GM21528 (cell line): Measurements from ENCODE around the gene GLI2.

Source experiments
- ATAC-seq: cut with Tn5 transposase; IDR thresholded peaks from one replicate; pipeline ENCODE4 v1.9.1; 2021; ENCODE audit warnings: mild to moderate bottlenecking, moderate library complexity; ENCODE audit not compliant: unreplicated experiment, low FRiP score

Gene GLI2

GRCh38 chr2:120735746-120736170, at the start of gene GLI2:
TSS of gene GLI2 (plus strand) at chr2:120735868. CDS start at chr2:120797321, 61,453 bp downstream.
- no peak for ATAC-seq

DNA sequence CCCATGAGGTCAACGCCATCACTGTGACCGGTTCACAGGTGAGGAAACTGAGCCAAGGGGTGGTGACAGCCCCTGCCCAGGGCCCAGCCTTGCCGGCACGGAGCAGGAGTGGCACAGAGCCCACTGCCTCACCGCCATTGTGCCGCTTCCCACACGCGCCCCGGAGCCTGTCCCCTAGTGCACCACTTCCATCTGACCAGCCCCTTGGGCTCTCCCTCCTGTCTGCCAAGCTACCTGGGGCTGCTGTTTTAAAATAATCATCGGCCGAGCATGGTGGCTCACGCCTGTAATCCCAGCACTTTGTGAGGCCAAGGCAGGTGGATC, 49.7 kb upstream of the GLI2 start:
- no peak for ATAC-seq

DNA sequence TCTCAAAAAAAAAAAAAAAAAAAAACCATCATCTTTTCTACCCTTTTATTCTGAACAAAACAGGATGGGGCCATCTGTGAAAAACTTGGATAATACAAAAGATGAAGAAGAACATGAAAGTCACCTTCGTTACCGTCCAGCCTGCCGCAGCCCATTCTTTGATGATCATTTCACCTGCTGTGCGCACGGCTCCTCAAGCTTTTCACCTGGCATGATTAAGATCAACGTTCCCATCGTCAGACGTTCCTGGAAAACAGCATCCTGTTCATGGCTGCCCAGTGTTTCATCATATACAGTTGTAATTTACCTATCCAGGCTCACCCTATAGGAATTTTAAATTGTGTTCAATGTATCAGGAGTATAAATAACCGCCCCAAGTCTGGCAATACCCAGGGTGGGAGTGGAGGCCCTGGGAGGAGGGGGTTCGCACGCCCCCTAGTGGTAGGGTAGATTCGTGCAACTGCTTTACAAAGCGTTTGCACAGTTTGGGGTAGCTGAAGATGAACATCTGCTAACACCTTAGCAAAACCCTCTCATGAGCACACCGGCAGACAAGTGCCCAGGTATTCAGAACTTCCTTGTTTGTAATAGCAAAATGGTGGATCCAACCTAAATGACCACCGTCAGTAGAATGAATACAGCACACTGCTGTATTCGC, 49.0 kb upstream of the GLI2 start:
- no peak for ATAC-seq

- no peak for ATAC-seq
These were observed 48.5 kb upstream of the GLI2 start for GRCh38 chr2:120687210-120687609.

DNA sequence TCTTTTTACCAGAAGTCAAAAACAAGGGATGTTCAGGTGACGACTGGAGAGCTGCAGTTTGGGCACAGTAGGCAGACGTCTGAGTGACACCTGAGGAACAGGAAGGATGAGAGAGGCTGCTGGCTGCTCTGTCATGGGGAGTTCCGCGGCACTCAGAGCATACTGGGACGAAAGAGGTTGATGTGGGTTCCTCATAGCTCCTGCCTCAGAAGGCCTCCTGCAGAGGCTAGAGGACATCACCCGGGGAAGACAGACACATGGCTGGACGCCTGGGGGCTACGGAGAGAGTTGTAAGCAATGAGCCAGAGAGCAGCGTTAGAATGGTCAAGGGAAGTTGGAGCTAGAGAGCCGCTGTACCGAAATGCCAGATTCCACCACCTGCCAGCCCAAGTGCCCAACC, 45.1 kb upstream of the GLI2 start:
- ATAC-seq: no peak

DNA sequence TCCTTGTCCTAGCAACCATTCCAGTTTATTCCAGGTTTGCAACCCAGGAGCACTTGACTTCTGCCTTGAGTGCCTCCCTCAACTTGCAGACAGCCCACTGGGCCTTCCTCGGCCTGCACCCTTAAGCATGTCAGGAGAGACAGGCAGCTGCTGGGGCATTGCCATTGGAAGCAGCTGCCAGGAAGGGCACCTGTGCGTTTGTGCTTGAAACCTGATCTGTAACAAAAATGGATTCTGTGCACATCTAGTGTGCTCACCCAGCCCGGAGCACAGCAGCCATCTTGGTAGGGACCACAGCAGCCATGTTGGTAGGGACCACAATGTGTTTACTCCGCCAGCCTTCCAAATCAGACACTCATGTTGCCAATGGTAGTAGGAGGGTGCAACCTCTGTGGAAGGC, 44.3 kb upstream of the GLI2 start:
- ATAC-seq: no peak

DNA sequence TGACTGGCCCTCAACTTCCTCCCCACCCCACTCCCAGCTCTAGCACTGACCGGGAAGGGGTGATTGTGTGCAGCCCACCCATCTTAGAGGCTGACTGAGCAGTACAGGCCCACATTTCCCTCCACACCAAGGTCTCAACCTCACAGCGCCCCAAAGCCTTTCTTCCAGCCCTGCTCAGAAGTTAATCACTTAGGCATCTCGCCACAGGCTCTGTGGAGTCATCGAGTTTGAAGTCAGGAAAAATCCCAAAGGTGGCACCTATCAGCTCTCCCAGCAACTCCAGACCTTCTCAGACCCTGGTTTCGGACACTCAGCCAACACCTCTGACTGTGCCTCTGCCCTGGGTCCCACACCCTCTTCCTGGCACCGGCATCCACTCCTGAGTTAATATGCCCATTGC, 43.0 kb upstream of the GLI2 start:
- ATAC-seq: no peak

- no peak for ATAC-seq
These were observed 42.5 kb upstream of the GLI2 start for GRCh38 chr2:120693121-120693520.

GRCh38 chr2:120694034-120694433, 41.6 kb upstream of the GLI2 start:
- ATAC-seq: no peak

DNA sequence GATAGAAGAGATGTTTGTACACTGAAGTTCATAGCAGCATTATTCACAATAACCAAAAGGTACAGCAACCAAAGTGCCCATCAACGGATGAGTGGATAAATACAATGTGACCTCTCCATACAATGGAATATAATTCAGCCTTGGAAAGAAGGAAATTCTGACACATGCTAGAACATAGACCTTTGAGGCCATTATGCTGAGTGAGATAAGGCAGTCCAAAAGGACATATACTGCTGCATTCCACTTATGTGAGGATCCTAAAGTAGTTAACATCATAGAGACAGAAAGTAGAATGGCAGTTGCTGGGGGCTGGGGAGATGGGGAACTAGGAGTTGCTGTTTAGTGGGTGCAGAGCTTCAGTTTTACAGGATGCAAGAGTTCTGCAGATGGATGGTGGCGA, 38.2 kb upstream of the GLI2 start:
- no peak for ATAC-seq

GRCh38 chr2:120699292-120699691, 36.4 kb upstream of the GLI2 start:
- ATAC-seq: no peak

- ATAC-seq: no peak
These were observed 35.0 kb upstream of the GLI2 start for GRCh38 chr2:120700659-120701058.

- ATAC-seq: no peak
These were observed 34.6 kb upstream of the GLI2 start for GRCh38 chr2:120701096-120701495.

GRCh38 chr2:120701499-120701898, 34.2 kb upstream of the GLI2 start:
- ATAC-seq: no peak

- no peak for ATAC-seq
These were observed 33.6 kb upstream of the GLI2 start for GRCh38 chr2:120702061-120702460.

GRCh38 chr2:120702801-120703200, 32.9 kb upstream of the GLI2 start:
- no peak for ATAC-seq

DNA sequence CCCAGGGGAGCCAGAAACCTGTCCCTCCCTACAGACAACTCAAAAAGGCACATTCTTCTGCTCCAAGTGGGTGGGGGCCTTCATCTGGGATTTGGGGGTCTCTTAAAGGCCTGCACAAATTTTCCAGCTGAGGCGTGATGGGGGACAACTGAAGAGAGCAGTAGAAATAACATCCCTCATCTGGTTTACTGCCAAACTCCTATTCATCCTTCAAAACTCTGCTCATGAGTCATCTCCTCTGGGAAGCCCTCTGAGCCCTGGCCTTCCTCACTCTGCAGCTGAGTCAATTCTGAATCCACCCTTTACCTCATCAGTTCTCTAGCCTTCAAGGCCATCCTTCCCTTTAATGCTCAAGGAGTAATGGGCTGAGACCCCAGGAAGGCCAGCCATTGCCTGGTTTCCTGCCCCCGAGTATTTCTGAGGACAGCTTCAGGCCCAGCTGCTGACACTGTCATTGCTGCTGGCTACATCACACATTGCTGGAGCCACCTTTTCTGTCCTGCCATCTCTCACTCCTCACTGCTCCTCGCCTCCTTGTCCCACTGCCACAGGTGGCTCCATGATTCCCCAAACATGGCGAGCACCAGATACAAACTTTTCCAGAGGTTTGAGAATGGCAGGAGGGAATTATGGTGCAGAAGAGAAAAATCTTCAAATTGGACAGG, 32.2 kb upstream of the GLI2 start:
- ATAC-seq: no peak

DNA sequence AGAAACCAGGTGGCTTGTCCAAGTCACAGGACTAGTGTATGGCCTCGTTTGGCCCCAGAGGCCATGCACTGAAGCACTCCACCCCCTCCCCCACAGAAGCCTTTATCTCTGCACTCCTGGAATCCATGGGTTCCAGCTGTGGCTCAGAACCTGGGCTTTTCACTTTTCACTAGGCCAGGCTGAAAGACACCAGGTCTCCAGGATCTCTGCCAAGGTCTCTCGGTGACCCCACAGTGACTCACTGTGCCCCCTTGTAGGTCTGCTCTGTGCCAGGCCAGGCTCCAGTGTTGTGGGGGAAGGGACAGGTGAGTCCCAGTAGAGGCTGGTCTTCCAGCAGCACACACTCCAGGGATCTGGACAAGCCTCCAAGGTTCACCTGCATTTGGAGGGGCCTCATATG, 31.0 kb upstream of the GLI2 start:
- no peak for ATAC-seq

GRCh38 chr2:120707816-120708215, 27.9 kb upstream of the GLI2 start:
- ATAC-seq: no peak

DNA sequence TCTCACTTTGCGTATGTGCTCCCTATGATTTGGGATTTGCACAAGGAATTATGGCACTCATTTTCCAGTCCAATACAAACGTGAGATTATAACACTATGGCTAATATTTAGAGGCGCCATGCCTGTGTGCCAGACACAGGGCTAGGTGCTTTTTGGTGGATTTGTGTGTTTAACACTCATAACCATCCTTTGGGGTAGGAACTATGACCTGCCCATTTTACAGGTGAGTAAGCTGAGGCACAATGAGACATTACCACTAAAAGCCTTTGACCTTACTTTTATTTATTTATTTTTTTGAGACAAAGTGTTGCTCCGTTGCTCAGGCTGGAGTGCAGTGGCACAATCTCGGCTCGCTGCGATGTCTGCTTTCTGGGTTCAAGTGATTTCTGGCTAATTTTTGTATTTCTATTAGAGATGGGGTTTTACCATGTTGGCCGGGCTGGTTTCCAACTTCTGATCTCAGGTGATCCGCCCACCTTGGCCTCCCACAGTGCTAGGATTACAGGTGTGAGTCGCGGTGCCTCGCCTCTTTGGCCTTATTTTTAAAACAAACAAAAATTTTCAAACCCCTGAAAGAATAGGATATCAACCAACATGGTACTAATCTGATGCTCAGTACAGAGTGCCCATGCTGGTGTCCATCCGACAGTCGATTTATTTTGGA, 26.6 kb upstream of the GLI2 start:
- ATAC-seq: no peak

DNA sequence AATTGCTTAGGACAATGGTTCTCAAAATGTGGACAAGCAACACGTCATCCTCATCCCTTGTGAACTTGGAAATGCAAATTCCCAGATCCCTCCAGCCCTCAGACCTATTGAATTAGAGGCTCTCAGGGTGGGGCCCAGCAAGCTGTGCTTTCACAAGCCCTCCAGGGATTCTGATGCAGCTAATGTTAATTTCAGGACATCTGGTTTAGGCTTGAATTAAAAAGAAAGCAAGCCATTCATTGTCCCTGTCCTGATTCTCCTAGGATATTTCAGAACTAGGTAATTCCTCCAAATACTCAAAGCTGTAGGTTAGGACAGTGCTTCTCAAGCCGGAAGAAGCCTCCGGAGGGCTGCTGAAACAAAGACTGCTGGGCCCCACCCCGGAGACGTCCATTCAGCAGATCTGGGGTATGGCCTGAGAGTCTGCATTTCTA, 26.0 kb upstream of the GLI2 start:
- no peak for ATAC-seq

DNA sequence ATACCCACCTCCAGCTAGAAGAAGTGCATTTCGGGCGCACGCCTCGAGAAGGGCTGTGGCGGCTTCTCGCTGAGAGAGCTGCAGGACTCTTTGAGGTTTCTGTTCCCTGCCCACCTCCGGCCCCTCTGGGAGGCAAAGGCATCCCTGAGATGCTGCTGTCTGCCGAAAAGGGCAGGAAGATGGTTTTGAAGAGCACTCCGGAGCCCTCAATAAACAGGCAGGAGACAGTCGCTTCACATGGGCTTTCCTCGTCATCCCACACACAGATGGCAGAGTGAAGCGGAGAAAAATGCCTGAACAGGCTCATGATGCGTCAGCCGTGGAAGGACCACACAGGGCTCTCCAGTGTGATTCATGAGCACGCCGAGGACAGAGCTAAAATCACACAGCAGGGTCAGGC, 25.4 kb upstream of the GLI2 start:
- ATAC-seq: no peak
